Hepatocyte (in vitro differentiated cells): ENCODE measurements around the gene CLEC2B.

ENCODE experiments used
- CTCF ChIP-seq: fragments of 200-600 bp; sonication (generic); IDR thresholded peaks from 2 replicates; pipeline ENCODE4 v1.5.1; 2016; ENCODE audit warnings: antibody characterized with exemption, mild to moderate bottlenecking; ENCODE audit not compliant: poor library complexity
- EZH2phosphoT487 ChIP-seq: fragments of 200-600 bp; sonication (generic); IDR thresholded peaks from one replicate; pipeline ENCODE4 v1.6.1; 2018; ENCODE audit warnings: antibody characterized with exemption, mild to moderate bottlenecking, low read depth, moderate library complexity; ENCODE audit not compliant: unreplicated experiment, severe bottlenecking

DNA sequence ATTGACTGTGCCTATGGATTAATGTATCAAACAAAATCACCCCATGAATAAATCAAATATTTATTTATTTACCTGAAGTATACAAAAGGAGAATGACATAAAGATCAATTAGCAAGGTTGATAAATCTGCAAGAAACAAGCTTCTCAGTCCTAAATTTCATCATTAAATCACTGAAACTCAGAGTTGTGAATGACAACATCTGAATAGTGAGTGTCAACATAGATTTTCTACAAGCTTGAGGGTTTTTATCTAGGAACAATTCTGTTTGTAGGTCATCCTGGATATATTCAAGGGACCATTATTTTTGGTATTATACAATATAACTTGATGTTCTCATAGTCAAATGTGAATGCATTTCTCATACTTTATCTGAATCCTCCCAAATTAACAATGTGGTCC is 59.3 kb downstream of the CLEC2B start:
- TF ChIP-seq CTCF (no peak), EZH2phosphoT487 (no peak)
